ENCODE measurements around the gene SKAP1. TPM values are rescaled to one million over a fixed set of nuclear protein-coding genes. Genes with fewer than 3 reads are reported as not detected.

The SKAP1 gene
- total RNA-seq, 2 experiments from 2014 or later: 1.2 TPM; not detected in 1

DNA sequence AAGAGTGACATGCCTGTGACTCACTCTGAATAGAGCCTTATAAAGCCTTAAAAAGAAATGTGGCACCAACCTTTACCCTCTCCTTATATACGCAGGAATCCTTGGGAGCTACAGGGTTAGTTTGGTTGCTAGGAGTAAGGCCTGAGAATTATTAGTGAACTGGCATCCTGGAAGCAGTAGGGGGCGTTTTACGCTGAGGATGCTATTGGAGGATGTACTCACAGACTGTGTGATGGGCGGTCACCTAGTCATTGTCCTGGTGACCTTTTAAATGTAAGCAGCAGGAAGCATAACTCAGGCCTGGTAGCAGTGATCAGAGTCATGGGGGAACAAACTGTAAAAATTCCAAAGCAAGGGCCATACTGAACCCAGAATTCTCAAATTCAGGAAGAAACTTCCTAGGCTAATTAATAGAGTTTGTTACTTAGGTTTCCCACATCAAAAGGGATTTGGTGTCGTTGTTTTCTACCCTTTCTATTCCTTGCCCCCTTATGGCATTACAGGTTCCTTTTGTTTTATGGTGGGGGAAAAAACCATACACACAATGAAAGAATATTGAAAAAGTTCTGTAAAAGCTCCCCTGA lies 168.6 kb downstream of the SKAP1 start:
- Histone ChIP-seq H3K9me3 (ENCODE audit: low read length) (no peaks in the 10 kb centered on the region), H3K4me2 (ENCODE audit: low read length) (no peak overlapping the region), H3K36me3 (ENCODE audit: insufficient read depth, low read length) (no peaks in the 10 kb centered on the region), H4K20me1 (ENCODE audit: insufficient read depth, low read length) (no peaks in the 10 kb centered on the region), H3K9me2 (ENCODE audit: insufficient read depth, low read length) (no peaks in the 10 kb centered on the region), H2AFZ (ENCODE audit: low read length) (no peak overlapping the region), H3K4me1 (ENCODE audit: insufficient read depth, low read length, poor library complexity, severe bottlenecking) (no peaks in the 10 kb centered on the region), H3K27ac (ENCODE audit: low read depth, low read length, poor library complexity, severe bottlenecking) (no peak overlapping the region), H3K79me2 (ENCODE audit: insufficient read depth, low read depth, low read length) (no peaks in the 10 kb centered on the region), H3K4me3 (ENCODE audit: low read depth, low read length, poor library complexity, severe bottlenecking) (no peak overlapping the region)
- peak; percentile 38 for DNase-seq (ENCODE audit: low spot score)
- ChIA-PET POLR2A (no interaction called here), CTCF (ENCODE audit: unreplicated experiment) (no interaction called here)
- TF ChIP-seq EZH2phosphoT487 (IDR thresholded peaks at IDR 0.05; ENCODE audit: borderline replicate concordance, low read depth, low read length): no peak
- TF ChIP-seq, protein P1, sequence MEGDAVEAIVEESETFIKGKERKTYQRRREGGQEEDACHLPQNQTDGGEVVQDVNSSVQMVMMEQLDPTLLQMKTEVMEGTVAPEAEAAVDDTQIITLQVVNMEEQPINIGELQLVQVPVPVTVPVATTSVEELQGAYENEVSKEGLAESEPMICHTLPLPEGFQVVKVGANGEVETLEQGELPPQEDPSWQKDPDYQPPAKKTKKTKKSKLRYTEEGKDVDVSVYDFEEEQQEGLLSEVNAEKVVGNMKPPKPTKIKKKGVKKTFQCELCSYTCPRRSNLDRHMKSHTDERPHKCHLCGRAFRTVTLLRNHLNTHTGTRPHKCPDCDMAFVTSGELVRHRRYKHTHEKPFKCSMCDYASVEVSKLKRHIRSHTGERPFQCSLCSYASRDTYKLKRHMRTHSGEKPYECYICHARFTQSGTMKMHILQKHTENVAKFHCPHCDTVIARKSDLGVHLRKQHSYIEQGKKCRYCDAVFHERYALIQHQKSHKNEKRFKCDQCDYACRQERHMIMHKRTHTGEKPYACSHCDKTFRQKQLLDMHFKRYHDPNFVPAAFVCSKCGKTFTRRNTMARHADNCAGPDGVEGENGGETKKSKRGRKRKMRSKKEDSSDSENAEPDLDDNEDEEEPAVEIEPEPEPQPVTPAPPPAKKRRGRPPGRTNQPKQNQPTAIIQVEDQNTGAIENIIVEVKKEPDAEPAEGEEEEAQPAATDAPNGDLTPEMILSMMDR (conservative IDR thresholded peaks at IDR 0.05; ENCODE audit: low read length): peak; percentile 81
- no TSS peak for BruUV-seq (replicated peaks)
- intact Hi-C loops (cut with micrococcal nuclease; ENCODE audit: unreplicated experiment): loop anchor here (10.0 kb wide), 1 partner anchor 333 kb away; the partner anchor contains the start of genes HOXB3 and HOXB5

DNA sequence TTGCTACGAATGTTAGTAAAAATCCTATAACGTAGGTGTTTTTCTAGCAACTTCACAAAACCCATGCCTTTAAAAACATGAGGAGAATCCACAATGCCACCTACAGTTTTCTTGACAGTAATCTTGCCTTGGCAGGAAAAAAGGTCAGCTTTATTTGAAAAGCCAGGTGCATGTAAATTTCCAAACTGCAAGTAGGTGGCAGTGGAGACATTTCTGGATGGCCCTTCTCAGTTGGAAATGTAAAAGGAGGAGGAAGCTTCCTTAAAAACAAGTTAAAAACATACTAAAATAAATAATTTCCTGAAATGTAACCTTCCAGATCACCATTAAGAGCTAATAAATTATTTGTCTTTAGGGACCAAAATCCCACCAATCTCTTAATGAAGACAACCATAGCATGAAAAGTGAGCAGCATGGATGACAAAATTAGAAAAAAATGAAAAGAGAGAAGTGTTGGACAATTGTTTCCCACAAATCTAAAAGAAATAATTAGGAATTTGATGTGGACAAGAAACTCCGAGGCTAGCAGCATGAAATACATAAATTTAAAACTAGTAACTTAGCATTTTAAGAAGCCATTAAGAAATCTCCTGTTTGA lies 170.2 kb downstream of the SKAP1 start:
- no peaks in the 10 kb centered on the region for H3K9me3 ChIP-seq (ENCODE audit: low read length)
- no peak for TF ChIP-seq EZH2phosphoT487 (IDR thresholded peaks at IDR 0.05; ENCODE audit: borderline replicate concordance, low read depth, low read length)
- TF ChIP-seq, protein P1 (conservative IDR thresholded peaks at IDR 0.05; ENCODE audit: low read length): peak; percentile 85
- peak; percentile 41 for DNase-seq (ENCODE audit: low spot score)
- no peaks in the 10 kb centered on the region for H3K9me2 ChIP-seq (ENCODE audit: insufficient read depth, low read length)
- H3K79me2 ChIP-seq (ENCODE audit: insufficient read depth, low read depth, low read length): no peaks in the 10 kb centered on the region
- no peaks in the 10 kb centered on the region for H3K36me3 ChIP-seq (ENCODE audit: insufficient read depth, low read length)
- intact Hi-C loops (cut with micrococcal nuclease; ENCODE audit: unreplicated experiment): loop anchor here (10.0 kb wide), 1 partner anchor 335 kb away; the partner anchor contains the start of genes HOXB3 and HOXB5
- no peaks in the 10 kb centered on the region for H3K4me1 ChIP-seq (ENCODE audit: insufficient read depth, low read length, poor library complexity, severe bottlenecking)
- ChIA-PET CTCF (ENCODE audit: unreplicated experiment) (interaction anchor here (1.0 kb wide), 1 partner anchor 74 kb away, joined by 3 read pairs; no protein-coding TSS in a partner anchor), POLR2A (no interaction called here)
- no TSS peak for BruUV-seq (replicated peaks)
- no peak overlapping the region for H3K4me3 ChIP-seq (ENCODE audit: low read depth, low read length, poor library complexity, severe bottlenecking)
- H3K4me2 ChIP-seq (ENCODE audit: low read length): no peak overlapping the region
- H3K27ac ChIP-seq (ENCODE audit: low read depth, low read length, poor library complexity, severe bottlenecking): no peak overlapping the region
- no peaks in the 10 kb centered on the region for H4K20me1 ChIP-seq (ENCODE audit: insufficient read depth, low read length)
- H2AFZ ChIP-seq (ENCODE audit: low read length): no peak overlapping the region

DNA sequence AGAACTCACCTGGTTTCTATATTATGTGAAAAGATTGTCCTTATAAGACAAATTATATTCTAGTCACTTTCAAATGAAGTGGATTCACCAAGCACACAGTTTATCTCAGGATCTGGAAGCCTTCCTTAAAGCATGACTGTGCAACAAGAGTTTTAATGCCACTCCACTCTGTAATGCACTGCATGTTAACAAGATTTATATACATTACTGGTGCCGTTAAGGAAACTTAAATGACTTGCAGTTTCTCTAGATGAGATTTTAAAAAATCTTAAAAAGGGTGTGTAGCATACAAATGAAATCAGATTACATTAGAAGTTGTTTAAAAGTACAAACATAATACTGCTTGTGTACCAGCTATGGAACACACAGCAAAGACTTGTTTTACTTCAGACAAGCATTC lies 171.7 kb downstream of the SKAP1 start:
- Histone ChIP-seq H3K9me2 (ENCODE audit: insufficient read depth, low read length) (no peaks in the 10 kb centered on the region), H3K4me3 (ENCODE audit: low read depth, low read length, poor library complexity, severe bottlenecking) (no peak overlapping the region), H3K4me1 (ENCODE audit: insufficient read depth, low read length, poor library complexity, severe bottlenecking) (no peaks in the 10 kb centered on the region), H4K20me1 (ENCODE audit: insufficient read depth, low read length) (no peaks in the 10 kb centered on the region), H3K27ac (ENCODE audit: low read depth, low read length, poor library complexity, severe bottlenecking) (no peak overlapping the region), H3K36me3 (ENCODE audit: insufficient read depth, low read length) (no peaks in the 10 kb centered on the region), H3K79me2 (ENCODE audit: insufficient read depth, low read depth, low read length) (no peaks in the 10 kb centered on the region), H3K9me3 (ENCODE audit: low read length) (no peaks in the 10 kb centered on the region), H3K4me2 (ENCODE audit: low read length) (no peak overlapping the region), H2AFZ (ENCODE audit: low read length) (no peak overlapping the region)
- no peak for DNase-seq (ENCODE audit: low spot score)
- ChIA-PET POLR2A (no interaction called here), CTCF (ENCODE audit: unreplicated experiment) (no interaction called here)
- intact Hi-C loops (cut with micrococcal nuclease; ENCODE audit: unreplicated experiment): no loop called here
- BruUV-seq (replicated peaks): no TSS peak
- no peak for TF ChIP-seq EZH2phosphoT487 (IDR thresholded peaks at IDR 0.05; ENCODE audit: borderline replicate concordance, low read depth, low read length)
- TF ChIP-seq, protein P1 (conservative IDR thresholded peaks at IDR 0.05; ENCODE audit: low read length): no peak

Measured in OCI-LY7 (cell line).